Nephron progenitor cell (in vitro differentiated cells): ENCODE data around the gene TMEM247.

Experiments
- DNase-seq: peaks from one replicate; pipeline ENCODE4 v3.0.0; 2021
- H3K27ac Mint-ChIP-seq: 2 replicates; pipeline ENCODE4 v1.8.0; 2021; ENCODE audit warnings: mild to moderate bottlenecking, moderate library complexity, mixed read lengths
- H3K27me3 Mint-ChIP-seq: 2 replicates; pipeline ENCODE4 v1.8.0; 2021; ENCODE audit warnings: mild to moderate bottlenecking, low read depth, mixed read lengths; ENCODE audit not compliant: poor library complexity
- H3K36me3 Mint-ChIP-seq: 2 replicates; pipeline ENCODE4 v1.8.0; 2021; ENCODE audit warnings: low read depth, mixed read lengths
- H3K4me1 Mint-ChIP-seq: 2 replicates; pipeline ENCODE4 v1.8.0; 2021; ENCODE audit warnings: mixed read lengths
- H3K4me3 Mint-ChIP-seq: 2 replicates; pipeline ENCODE4 v1.8.0; 2021; ENCODE audit warnings: mild to moderate bottlenecking, moderate library complexity, mixed read lengths
- H3K9me3 Mint-ChIP-seq: 2 replicates; pipeline ENCODE4 v1.8.0; 2021; ENCODE audit warnings: mild to moderate bottlenecking, moderate library complexity, mixed read lengths
- TF ChIP-seq, protein P1 (sequence below): fragments of 200-600 bp; sonication (generic); IDR thresholded peaks from 2 replicates; pipeline ENCODE4 v1.5.0; 2021; ENCODE audit warnings: antibody characterized with exemption

Gene TMEM247

DNA sequence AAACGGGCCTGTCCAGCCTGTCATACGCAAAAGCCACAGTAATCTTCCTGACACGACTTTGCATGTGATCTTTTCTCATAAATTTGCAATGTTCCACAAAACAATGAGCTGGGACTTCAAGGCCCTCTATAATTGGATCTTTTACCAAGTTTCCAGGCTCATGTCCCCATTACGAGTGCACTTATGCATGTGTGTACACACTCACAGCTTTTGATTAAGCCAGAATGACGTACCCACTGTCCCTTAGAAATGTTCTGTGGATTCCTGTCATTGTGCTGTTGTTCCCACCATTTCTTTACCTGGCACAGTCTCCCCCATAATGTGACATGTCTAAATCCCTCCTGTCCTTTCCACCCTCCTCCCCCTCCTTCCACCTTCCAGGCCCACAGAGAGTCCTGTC lies 19.7 kb upstream of the TMEM247 start:
- no peak overlapping the region for H3K4me3 Mint-ChIP-seq
- no peaks in the 10 kb centered on the region for H3K36me3 Mint-ChIP-seq
- DNase-seq, result no peak
- H3K27me3 Mint-ChIP-seq, result peaks cover 16% of the 10 kb centered on the region
- peaks cover 18% of the 10 kb centered on the region for H3K4me1 Mint-ChIP-seq
- TF ChIP-seq, protein P1, sequence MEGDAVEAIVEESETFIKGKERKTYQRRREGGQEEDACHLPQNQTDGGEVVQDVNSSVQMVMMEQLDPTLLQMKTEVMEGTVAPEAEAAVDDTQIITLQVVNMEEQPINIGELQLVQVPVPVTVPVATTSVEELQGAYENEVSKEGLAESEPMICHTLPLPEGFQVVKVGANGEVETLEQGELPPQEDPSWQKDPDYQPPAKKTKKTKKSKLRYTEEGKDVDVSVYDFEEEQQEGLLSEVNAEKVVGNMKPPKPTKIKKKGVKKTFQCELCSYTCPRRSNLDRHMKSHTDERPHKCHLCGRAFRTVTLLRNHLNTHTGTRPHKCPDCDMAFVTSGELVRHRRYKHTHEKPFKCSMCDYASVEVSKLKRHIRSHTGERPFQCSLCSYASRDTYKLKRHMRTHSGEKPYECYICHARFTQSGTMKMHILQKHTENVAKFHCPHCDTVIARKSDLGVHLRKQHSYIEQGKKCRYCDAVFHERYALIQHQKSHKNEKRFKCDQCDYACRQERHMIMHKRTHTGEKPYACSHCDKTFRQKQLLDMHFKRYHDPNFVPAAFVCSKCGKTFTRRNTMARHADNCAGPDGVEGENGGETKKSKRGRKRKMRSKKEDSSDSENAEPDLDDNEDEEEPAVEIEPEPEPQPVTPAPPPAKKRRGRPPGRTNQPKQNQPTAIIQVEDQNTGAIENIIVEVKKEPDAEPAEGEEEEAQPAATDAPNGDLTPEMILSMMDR, result no peak
- no peaks in the 10 kb centered on the region for H3K9me3 Mint-ChIP-seq
- H3K27ac Mint-ChIP-seq, result no peak overlapping the region

DNA sequence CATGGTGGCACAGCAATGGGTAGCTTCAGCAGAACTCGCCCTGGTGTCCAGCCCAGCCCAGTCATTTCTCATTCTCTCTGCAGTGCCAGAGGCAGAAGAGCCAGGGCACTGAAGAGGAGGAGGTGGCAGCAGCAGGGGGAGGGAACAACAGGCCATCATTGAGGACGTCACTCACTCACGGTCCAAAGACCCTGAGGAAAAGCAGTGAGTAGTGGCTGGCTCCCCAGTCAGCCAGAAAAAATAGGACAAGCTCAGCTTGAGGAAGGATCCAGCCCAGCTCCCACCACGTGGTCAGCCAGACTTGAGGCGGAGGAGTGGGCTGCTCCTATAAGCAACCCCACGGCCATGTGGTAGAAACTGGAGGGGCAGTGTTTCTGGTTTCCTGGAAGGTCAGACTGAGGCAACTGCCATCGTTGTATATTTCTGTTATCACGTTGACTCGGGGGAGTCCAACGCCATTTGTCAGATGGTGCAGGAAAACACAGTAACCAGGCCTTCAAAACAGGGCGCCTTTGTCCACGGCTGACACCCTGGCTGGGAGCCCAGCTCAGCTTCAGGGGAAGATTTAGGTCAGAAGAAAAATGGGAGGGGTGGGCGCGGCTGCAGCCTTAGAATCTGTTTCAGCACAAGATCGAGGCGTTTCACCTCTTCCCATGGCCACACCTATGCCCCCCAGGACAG lies 19.0 kb upstream of the TMEM247 start:
- no peak overlapping the region for H3K4me3 Mint-ChIP-seq
- no peak overlapping the region for H3K27ac Mint-ChIP-seq
- H3K9me3 Mint-ChIP-seq, result no peaks in the 10 kb centered on the region
- H3K4me1 Mint-ChIP-seq, result peaks cover 20% of the 10 kb centered on the region
- DNase-seq, result no peak
- H3K27me3 Mint-ChIP-seq, result peaks cover 11% of the 10 kb centered on the region
- TF ChIP-seq, protein P1, result no peak
- H3K36me3 Mint-ChIP-seq, result no peaks in the 10 kb centered on the region

- Mint-ChIP-seq H3K36me3 (no peaks in the 10 kb centered on the region), H3K4me1 (peaks cover 20% of the 10 kb centered on the region), H3K27me3 (peaks cover 11% of the 10 kb centered on the region), H3K4me3 (no peak overlapping the region), H3K27ac (no peak overlapping the region), H3K9me3 (no peaks in the 10 kb centered on the region)
- TF ChIP-seq, protein P1, result peak; percentile 98
- DNase-seq, result peak; percentile 89
Measured at GRCh38 chr2:46461011-46461674, 18.2 kb upstream of the TMEM247 start.

- H3K9me3 Mint-ChIP-seq, result no peaks in the 10 kb centered on the region
- peaks cover 20% of the 10 kb centered on the region for H3K4me1 Mint-ChIP-seq
- TF ChIP-seq, protein P1, result peak; percentile 23
- DNase-seq, result no peak
- no peak overlapping the region for H3K4me3 Mint-ChIP-seq
- H3K27me3 Mint-ChIP-seq, result peaks cover 7% of the 10 kb centered on the region
- H3K36me3 Mint-ChIP-seq, result no peaks in the 10 kb centered on the region
- H3K27ac Mint-ChIP-seq, result no peak overlapping the region
Measured at GRCh38 chr2:46461709-46462171, 17.6 kb upstream of the TMEM247 start.

DNA sequence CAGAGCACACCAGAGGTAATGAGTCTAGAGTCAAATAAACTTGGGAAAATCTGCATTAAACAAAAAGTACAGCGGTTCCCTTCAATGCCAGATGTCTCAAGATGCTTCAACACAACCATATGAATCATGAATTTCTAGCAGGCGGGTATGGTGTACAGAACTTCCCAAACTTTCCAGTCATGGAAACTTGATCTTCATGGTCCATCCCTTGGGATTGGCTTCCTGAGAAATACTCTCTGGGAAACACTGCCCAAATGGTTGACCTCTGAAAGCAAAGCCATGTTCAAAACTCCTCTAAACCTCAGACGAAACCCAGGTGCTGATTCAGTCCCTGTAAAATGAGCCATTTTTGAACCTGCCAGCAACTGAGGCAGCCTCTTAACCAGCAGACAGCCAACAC lies 16.4 kb upstream of the TMEM247 start:
- Mint-ChIP-seq H3K27me3 (no peaks in the 10 kb centered on the region), H3K9me3 (no peaks in the 10 kb centered on the region), H3K4me1 (peaks cover 20% of the 10 kb centered on the region), H3K4me3 (no peak overlapping the region), H3K36me3 (no peaks in the 10 kb centered on the region), H3K27ac (no peak overlapping the region)
- TF ChIP-seq, protein P1, result no peak
- no peak for DNase-seq
